PFSK-1 (cell line): ENCODE measurements around the gene QPCT.

Experiments used
- FOXP2 ChIP-seq: optimal IDR thresholded peaks from 2 replicates; pipeline ENCODE3; 2011; ENCODE audit warnings: borderline replicate concordance, control low read depth, inconsistent platforms; ENCODE audit not compliant: insufficient read depth; ENCODE audit errors: extremely low read length, extremely low read depth
- POLR2AphosphoS5 ChIP-seq: IDR thresholded peaks from 2 replicates; pipeline ENCODE4 v1.6.1; 2012; ENCODE audit warnings: low read depth, mild to moderate bottlenecking, control low read depth, low read length, moderate library complexity
- REST ChIP-seq, 2 experiments: IDR thresholded peaks; 2 replicates each; pipeline versions ENCODE4 v1.6.1 to v1.8.0; 2011 to 2012; ENCODE audit warnings: low read depth in 2 of 2, low read length in 2 of 2, control low read depth in 1 of 2, inconsistent platforms in 1 of 2, mild to moderate bottlenecking in 1 of 2, moderate library complexity in 1 of 2; ENCODE audit not compliant: insufficient read depth in 1 of 2
- SIN3A ChIP-seq: IDR thresholded peaks from 2 replicates; pipeline ENCODE4 v1.6.1; 2012; ENCODE audit warnings: mild to moderate bottlenecking, low read length, moderate library complexity, borderline replicate concordance; ENCODE audit not compliant: insufficient read depth
- TAF1 ChIP-seq: IDR thresholded peaks from 2 replicates; pipeline ENCODE4 v1.6.1; 2012; ENCODE audit warnings: low read length, control low read depth, borderline replicate concordance; ENCODE audit not compliant: insufficient read depth

Gene QPCT

GRCh38 chr2:37333256-37333655 lies 11.2 kb upstream of the QPCT start:
- TF ChIP-seq FOXP2 = no peak
- no peak for TF ChIP-seq REST (IDR thresholded peaks at IDR 0.05; ENCODE audit: insufficient read depth in 1 of 2, low read depth in 2 of 2, low read length in 2 of 2)
- no peak for TF ChIP-seq POLR2AphosphoS5
- no peak for TF ChIP-seq SIN3A
- no peak for TF ChIP-seq TAF1

GRCh38 chr2:37335604-37336003 lies 8.8 kb upstream of the QPCT start:
- TF ChIP-seq SIN3A (no peak), REST (IDR thresholded peaks at IDR 0.05; ENCODE audit: insufficient read depth in 1 of 2, low read depth in 2 of 2, low read length in 2 of 2) (no peak)

- no peak for TF ChIP-seq POLR2AphosphoS5
- TF ChIP-seq REST (IDR thresholded peaks at IDR 0.05; ENCODE audit: insufficient read depth in 1 of 2, low read depth in 2 of 2, low read length in 2 of 2) = no peak
- TF ChIP-seq FOXP2 = no peak
- TF ChIP-seq SIN3A = no peak
- no peak for TF ChIP-seq TAF1
Measured at GRCh38 chr2:37337620-37338280, 6.7 kb upstream of the QPCT start.

- TF ChIP-seq SIN3A (no peak), POLR2AphosphoS5 (no peak), FOXP2 (no peak), REST (IDR thresholded peaks at IDR 0.05; ENCODE audit: insufficient read depth in 1 of 2, low read depth in 2 of 2, low read length in 2 of 2) (no peak), TAF1 (no peak)
Measured at GRCh38 chr2:37338933-37339332, 5.5 kb upstream of the QPCT start.

GRCh38 chr2:37340637-37341036 lies 3.8 kb upstream of the QPCT start:
- TF ChIP-seq REST (IDR thresholded peaks at IDR 0.05; ENCODE audit: insufficient read depth in 1 of 2, low read depth in 2 of 2, low read length in 2 of 2) (no peak), POLR2AphosphoS5 (no peak), TAF1 (no peak), SIN3A (no peak), FOXP2 (no peak)
